Neural cell (in vitro differentiated cells): ENCODE measurements around the gene ERC2. TPM values are rescaled to one million over a fixed set of nuclear protein-coding genes. Genes with fewer than 3 reads are reported as not detected.

Source experiments
- H2AFZ ChIP-seq: fragments of 200-600, 300-800 bp; sonication (generic), shearing (Covaris generic); 2 replicates; pipeline ENCODE4 v1.6.0; 2014; ENCODE audit warnings: low read depth, mild to moderate bottlenecking, antibody characterized with exemption, low read length, moderate library complexity
- H3F3A ChIP-seq: fragments of 200-600 bp; shearing (Covaris generic); 2 replicates; pipeline ENCODE4 v1.6.1; 2016; ENCODE audit warnings: mild to moderate bottlenecking, moderate library complexity, mixed read lengths, antibody characterized with exemption, low read length; ENCODE audit not compliant: insufficient read depth, poor library complexity, severe bottlenecking
- H3K27ac ChIP-seq: fragments of 200-600, 300-800 bp; sonication (generic), shearing (Covaris generic); 2 replicates; pipeline ENCODE4 v1.5.1; 2014; ENCODE audit warnings: mild to moderate bottlenecking, low read length, moderate library complexity
- H3K27me3 ChIP-seq: fragments of 300-800, 200-600 bp; sonication (generic), shearing (Covaris generic); 2 replicates; pipeline ENCODE4 v1.6.0; 2014; ENCODE audit warnings: mild to moderate bottlenecking, low read depth, low read length, moderate library complexity; ENCODE audit not compliant: insufficient read depth
- H3K36me3 ChIP-seq: fragments of 300-800, 200-600 bp; sonication (generic), shearing (Covaris generic); 2 replicates; pipeline ENCODE4 v1.5.1; 2014; ENCODE audit warnings: mild to moderate bottlenecking, antibody characterized with exemption, low read length, moderate library complexity; ENCODE audit not compliant: insufficient read depth
- H3K4me2 ChIP-seq: fragments of 300-800, 200-600 bp; sonication (generic), shearing (Covaris generic); 2 replicates; pipeline ENCODE4 v1.6.0; 2014; ENCODE audit warnings: mild to moderate bottlenecking, low read length
- H3K4me3 ChIP-seq: fragments of 300-800, 200-600 bp; sonication (generic), shearing (Covaris generic); 2 replicates; pipeline ENCODE4 v1.5.1; 2014; ENCODE audit warnings: mild to moderate bottlenecking, low read length, moderate library complexity
- H3K79me2 ChIP-seq: fragments of 200-600 bp; shearing (Covaris generic); replicated peaks from 2 replicates; pipeline ENCODE4 v1.6.0; 2014; ENCODE audit warnings: mild to moderate bottlenecking, low read length, moderate library complexity; ENCODE audit not compliant: insufficient read depth
- H3K9ac ChIP-seq: fragments of 300-800, 200-600 bp; sonication (generic), shearing (Covaris generic); 2 replicates; pipeline ENCODE4 v1.6.1; 2016; ENCODE audit warnings: mild to moderate bottlenecking, low read length, mixed read lengths
- H3K9me2 ChIP-seq: fragments of 200-600 bp; shearing (Covaris generic); 2 replicates; pipeline ENCODE4 v1.6.1; 2016; ENCODE audit warnings: mild to moderate bottlenecking, low read length, mixed read lengths; ENCODE audit not compliant: insufficient read depth
- H3K9me3 ChIP-seq: fragments of 200-600, 300-800 bp; sonication (generic), shearing (Covaris generic); 2 replicates; pipeline ENCODE4 v1.6.1; 2016; ENCODE audit warnings: mild to moderate bottlenecking, mixed run types, low read length, moderate library complexity, mixed read lengths
- H4K20me1 ChIP-seq: fragments of 200-600 bp; shearing (Covaris generic); 2 replicates; pipeline ENCODE4 v1.6.1; 2016; ENCODE audit warnings: mild to moderate bottlenecking, mixed run types; ENCODE audit not compliant: insufficient read depth
- CTCF ChIP-seq: fragments of 450-650 bp; IDR thresholded peaks from 2 replicates; pipeline ENCODE4 v1.5.1; 2014; ENCODE audit warnings: antibody characterized with exemption, mild to moderate bottlenecking, moderate library complexity; ENCODE audit not compliant: poor library complexity, severe bottlenecking
- EP300 ChIP-seq: fragments of 450-650 bp; conservative IDR thresholded peaks from 2 replicates; pipeline ENCODE4 v1.6.1; 2014; ENCODE audit warnings: antibody characterized with exemption, mild to moderate bottlenecking, moderate library complexity; ENCODE audit not compliant: poor library complexity, severe bottlenecking
- EZH2 ChIP-seq: fragments of 200-600, 300-800 bp; shearing (Covaris generic), sonication (generic); IDR thresholded peaks from 2 replicates; pipeline ENCODE4 v1.6.1; 2014; ENCODE audit warnings: antibody characterized with exemption, low read length, borderline replicate concordance, mild to moderate bottlenecking; ENCODE audit not compliant: insufficient read depth, poor library complexity, severe bottlenecking
- MXI1 ChIP-seq: fragments of 450-650 bp; conservative IDR thresholded peaks from 2 replicates; pipeline ENCODE4 v1.6.1; 2014; ENCODE audit warnings: antibody characterized with exemption, mild to moderate bottlenecking; ENCODE audit not compliant: poor library complexity, severe bottlenecking
- POLR2AphosphoS5 ChIP-seq: IDR thresholded peaks from 2 replicates; pipeline ENCODE4 v1.6.1; 2012
- RAD21 ChIP-seq: fragments of 450-650 bp; conservative IDR thresholded peaks from 2 replicates; pipeline ENCODE4 v1.6.1; 2014; ENCODE audit warnings: antibody characterized with exemption, mild to moderate bottlenecking, moderate library complexity
- REST ChIP-seq: IDR thresholded peaks from 2 replicates; pipeline ENCODE4 v1.6.1; 2012; ENCODE audit warnings: borderline replicate concordance
- SMC3 ChIP-seq: fragments of 450-650 bp; conservative IDR thresholded peaks from 2 replicates; pipeline ENCODE4 v1.6.1; 2014; ENCODE audit warnings: antibody characterized with exemption, mild to moderate bottlenecking, moderate library complexity; ENCODE audit not compliant: poor library complexity
- TAF1 ChIP-seq: IDR thresholded peaks from 2 replicates; pipeline ENCODE4 v1.6.1; 2012; ENCODE audit warnings: low read depth
- polyA plus RNA-seq: library from polyadenylated mRNA; depleted of rRNA; stranded (reverse); fragments of >200 nt; gene quantifications from 2 replicates; pipeline ENCODE4 v1.2.3, GENCODE V29; 2014

The ERC2 gene
- polyA plus RNA-seq, 1 donor from 2014 or later = 60.4 TPM

- Histone ChIP-seq H3K36me3 (no peaks in the 10 kb centered on the region), H3K9me2 (no peaks in the 10 kb centered on the region), H2AFZ (no peak overlapping the region), H3K27me3 (no peaks in the 10 kb centered on the region), H3K9me3 (no peaks in the 10 kb centered on the region), H3K4me2 (no peak overlapping the region), H4K20me1 (no peaks in the 10 kb centered on the region), H3K4me3 (no peak overlapping the region), H3K27ac (no peak overlapping the region), H3K79me2 (no peaks in the 10 kb centered on the region), H3F3A (no peaks in the 10 kb centered on the region), H3K9ac (no peak overlapping the region)
- TF ChIP-seq MXI1 = no peak
- TF ChIP-seq TAF1 = no peak
- TF ChIP-seq REST = no peak
- no peak for TF ChIP-seq EZH2
- TF ChIP-seq SMC3 = no peak
- no peak for TF ChIP-seq CTCF
- TF ChIP-seq POLR2AphosphoS5 = no peak
- no peak for TF ChIP-seq RAD21
- TF ChIP-seq EP300 = no peak
These were observed 846.2 kb downstream of the ERC2 start for GRCh38 chr3:55622116-55622515.

GRCh38 chr3:55621648-55622047 is 846.6 kb downstream of the ERC2 start:
- H2AFZ ChIP-seq = no peak overlapping the region
- H3K36me3 ChIP-seq = no peaks in the 10 kb centered on the region
- no peaks in the 10 kb centered on the region for H4K20me1 ChIP-seq
- no peaks in the 10 kb centered on the region for H3K9me3 ChIP-seq
- no peak overlapping the region for H3K4me2 ChIP-seq
- H3F3A ChIP-seq = no peaks in the 10 kb centered on the region
- no peak overlapping the region for H3K9ac ChIP-seq
- no peaks in the 10 kb centered on the region for H3K9me2 ChIP-seq
- H3K27ac ChIP-seq = no peak overlapping the region
- no peak overlapping the region for H3K4me3 ChIP-seq
- TF ChIP-seq EZH2 = no peak
- TF ChIP-seq MXI1 = no peak
- TF ChIP-seq RAD21 = no peak
- no peak for TF ChIP-seq CTCF
- TF ChIP-seq REST = no peak
- no peak for TF ChIP-seq SMC3
- no peak for TF ChIP-seq POLR2AphosphoS5
- TF ChIP-seq EP300 = no peak
- no peak for TF ChIP-seq TAF1
- H3K27me3 ChIP-seq = no peaks in the 10 kb centered on the region
- no peaks in the 10 kb centered on the region for H3K79me2 ChIP-seq
